ENCODE measurements around the gene CNTNAP2. TPM values are rescaled to one million over a fixed set of nuclear protein-coding genes. Genes with fewer than 3 reads are reported as not detected.
"Not testable (repeated sequence)": the region's sequence is repeated elsewhere in the genome, so short reads cannot be mapped to it uniquely, and the experiment has no call there.

The CNTNAP2 gene
- total and polyA plus RNA-seq, 3 donors from 2014 or later = 4.3 to 6.1 (median 4.4) TPM

- Histone ChIP-seq H3K27ac (no peak overlapping the region), H3K4me3 (no peak overlapping the region), H3K36me3 (ENCODE audit: low read depth, missing control alignments) (no peaks in the 10 kb centered on the region), H3K4me1 (no peaks in the 10 kb centered on the region), H3K9me3 (no peaks in the 10 kb centered on the region), H3K27me3 (no peaks in the 10 kb centered on the region)
- DNase-seq = no peak
- intact Hi-C loops (cut with DNase I; ENCODE audit: low total_unique reads) = no loop called here
- 90 to 96% methylated on average over 4 of the region's 4 CpGs for WGBS, 2 donors
- no peak for TF ChIP-seq CTCF (IDR thresholded peaks at IDR 0.05)
Measured at GRCh38 chr7:147089051-147089461, 972.5 kb downstream of the CNTNAP2 start.

- no peak overlapping the region for H3K27ac ChIP-seq
- no peaks in the 10 kb centered on the region for H3K36me3 ChIP-seq (ENCODE audit: low read depth, missing control alignments)
- no peaks in the 10 kb centered on the region for H3K27me3 ChIP-seq
- no peak overlapping the region for H3K4me3 ChIP-seq
- intact Hi-C loops (cut with DNase I; ENCODE audit: low total_unique reads) = no loop called here
- no peak for DNase-seq
- 75 to 92% methylated on average over 1 of the region's 1 CpG for WGBS, 2 donors
- TF ChIP-seq CTCF (IDR thresholded peaks at IDR 0.05) (no peak), POLR2A (IDR thresholded peaks at IDR 0.05) (no peak)
- H3K4me1 ChIP-seq = no peaks in the 10 kb centered on the region
- no peaks in the 10 kb centered on the region for H3K9me3 ChIP-seq
Measured at GRCh38 chr7:147089608-147090007, 973.0 kb downstream of the CNTNAP2 start.

- intact Hi-C loops (cut with DNase I; ENCODE audit: low total_unique reads) = no loop called here
- DNase-seq = no peak
- WGBS, 2 donors = 78 to 83% methylated on average over 2 of the region's 2 CpGs
Measured at GRCh38 chr7:147096629-147097028, 980.0 kb downstream of the CNTNAP2 start.

GRCh38 chr7:147103224-147103623 is 986.6 kb downstream of the CNTNAP2 start:
- Histone ChIP-seq H3K4me1 (no peaks in the 10 kb centered on the region), H3K4me3 (no peak overlapping the region), H3K27me3 (no peaks in the 10 kb centered on the region), H3K36me3 (ENCODE audit: low read depth, missing control alignments) (no peaks in the 10 kb centered on the region), H3K27ac (no peak overlapping the region), H3K9me3 (no peaks in the 10 kb centered on the region)
- TF ChIP-seq POLR2A (IDR thresholded peaks at IDR 0.05) (no peak), CTCF (IDR thresholded peaks at IDR 0.05) (no peak)
- intact Hi-C loops (cut with DNase I; ENCODE audit: low total_unique reads) = no loop called here
- no peak for DNase-seq
- 79 to 80% methylated on average over 2 of the region's 2 CpGs for WGBS, 2 donors

More at GRCh38 chr7:147096629-147097028, 980.0 kb downstream of the CNTNAP2 start:
- TF ChIP-seq POLR2A (IDR thresholded peaks at IDR 0.05) = no peak
- no peak for TF ChIP-seq CTCF (IDR thresholded peaks at IDR 0.05)
- Histone ChIP-seq H3K27ac (no peak overlapping the region), H3K4me1 (no peaks in the 10 kb centered on the region), H3K9me3 (no peaks in the 10 kb centered on the region), H3K36me3 (ENCODE audit: low read depth, missing control alignments) (no peaks in the 10 kb centered on the region), H3K4me3 (no peak overlapping the region), H3K27me3 (no peaks in the 10 kb centered on the region)

- Histone ChIP-seq H3K27me3 (no peaks in the 10 kb centered on the region), H3K27ac (no peak overlapping the region), H3K4me3 (no peak overlapping the region), H3K9me3 (no peaks in the 10 kb centered on the region), H3K4me1 (no peaks in the 10 kb centered on the region), H3K36me3 (ENCODE audit: low read depth, missing control alignments) (no peaks in the 10 kb centered on the region)
- intact Hi-C loops (cut with DNase I; ENCODE audit: low total_unique reads) = no loop called here
- DNase-seq = no peak
- WGBS, 2 donors = 36 to 56% methylated on average over 2 of the region's 2 CpGs
- TF ChIP-seq CTCF (IDR thresholded peaks at IDR 0.05) (no peak), POLR2A (IDR thresholded peaks at IDR 0.05) (no peak)
Measured at GRCh38 chr7:147106746-147107145, 990.1 kb downstream of the CNTNAP2 start.

GRCh38 chr7:147114525-147114924 is 997.9 kb downstream of the CNTNAP2 start:
- H3K9me3 ChIP-seq; DNase-seq; H3K27me3 ChIP-seq; H3K4me1 ChIP-seq; intact Hi-C loops (cut with DNase I; ENCODE audit: low total_unique reads); H3K27ac ChIP-seq; H3K4me3 ChIP-seq; H3K36me3 ChIP-seq (ENCODE audit: low read depth, missing control alignments): not testable (repeated sequence)
- WGBS, 2 donors = 82 to 86% methylated on average over 1 of the region's 1 CpG

All from testis (tissue), 3 donors.